ENCODE results near the gene CRYBG3.
"Not testable (repeated sequence)": the region's sequence is repeated elsewhere in the genome, so short reads cannot be mapped to it uniquely, and the experiment has no call there.

Gene CRYBG3

GRCh38 chr3:97831140-97831539 lies 9.3 kb downstream of the CRYBG3 start:
- H3K4me3 ChIP-seq (ENCODE audit: control insufficient read depth, low read depth, low read length), result no peak overlapping the region
- DNase-seq (ENCODE audit: low read depth), result no peak
- TF ChIP-seq, protein P1, sequence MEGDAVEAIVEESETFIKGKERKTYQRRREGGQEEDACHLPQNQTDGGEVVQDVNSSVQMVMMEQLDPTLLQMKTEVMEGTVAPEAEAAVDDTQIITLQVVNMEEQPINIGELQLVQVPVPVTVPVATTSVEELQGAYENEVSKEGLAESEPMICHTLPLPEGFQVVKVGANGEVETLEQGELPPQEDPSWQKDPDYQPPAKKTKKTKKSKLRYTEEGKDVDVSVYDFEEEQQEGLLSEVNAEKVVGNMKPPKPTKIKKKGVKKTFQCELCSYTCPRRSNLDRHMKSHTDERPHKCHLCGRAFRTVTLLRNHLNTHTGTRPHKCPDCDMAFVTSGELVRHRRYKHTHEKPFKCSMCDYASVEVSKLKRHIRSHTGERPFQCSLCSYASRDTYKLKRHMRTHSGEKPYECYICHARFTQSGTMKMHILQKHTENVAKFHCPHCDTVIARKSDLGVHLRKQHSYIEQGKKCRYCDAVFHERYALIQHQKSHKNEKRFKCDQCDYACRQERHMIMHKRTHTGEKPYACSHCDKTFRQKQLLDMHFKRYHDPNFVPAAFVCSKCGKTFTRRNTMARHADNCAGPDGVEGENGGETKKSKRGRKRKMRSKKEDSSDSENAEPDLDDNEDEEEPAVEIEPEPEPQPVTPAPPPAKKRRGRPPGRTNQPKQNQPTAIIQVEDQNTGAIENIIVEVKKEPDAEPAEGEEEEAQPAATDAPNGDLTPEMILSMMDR (IDR thresholded peaks at IDR 0.05; ENCODE audit: control insufficient read depth, insufficient read depth, low read depth, low read length, missing control alignments), result no peak

GRCh38 chr3:97833184-97833583 lies 11.4 kb downstream of the CRYBG3 start:
- not testable (repeated sequence) for DNase-seq (ENCODE audit: low read depth); H3K4me3 ChIP-seq (ENCODE audit: control insufficient read depth, low read depth, low read length)

GRCh38 chr3:97835761-97836160 lies 13.9 kb downstream of the CRYBG3 start:
- no peak for DNase-seq (ENCODE audit: low read depth)
- TF ChIP-seq, protein P1 (IDR thresholded peaks at IDR 0.05; ENCODE audit: control insufficient read depth, insufficient read depth, low read depth, low read length, missing control alignments), result no peak
- H3K4me3 ChIP-seq (ENCODE audit: control insufficient read depth, low read depth, low read length), result no peak overlapping the region

- TF ChIP-seq, protein P1 (IDR thresholded peaks at IDR 0.05; ENCODE audit: control insufficient read depth, insufficient read depth, low read depth, low read length, missing control alignments), result no peak
- no peak overlapping the region for H3K4me3 ChIP-seq (ENCODE audit: control insufficient read depth, low read depth, low read length)
- no peak for DNase-seq (ENCODE audit: low read depth)
Measured at GRCh38 chr3:97838393-97838792, 16.6 kb downstream of the CRYBG3 start.

DNA sequence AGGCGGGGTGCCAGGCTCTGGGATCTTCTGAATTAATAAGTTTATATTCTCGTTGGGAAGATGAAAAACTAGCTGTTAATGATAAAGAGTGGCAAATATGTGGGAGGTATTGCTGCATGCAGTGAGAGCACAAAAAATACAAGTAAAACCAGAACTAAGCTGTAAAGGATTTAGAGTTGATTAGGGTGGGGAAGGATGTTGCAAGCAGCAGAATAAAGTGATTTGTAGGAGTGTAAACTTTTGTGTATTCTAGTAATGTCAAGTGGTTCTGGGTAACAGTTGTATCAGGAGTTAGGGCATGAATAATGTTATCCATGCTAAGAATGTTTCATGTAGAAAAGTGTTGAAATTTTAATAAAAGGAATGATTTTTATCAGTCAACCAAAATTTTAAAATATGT lies 18.1 kb downstream of the CRYBG3 start:
- TF ChIP-seq, protein P1 (IDR thresholded peaks at IDR 0.05; ENCODE audit: control insufficient read depth, insufficient read depth, low read depth, low read length, missing control alignments), result no peak
- no peak overlapping the region for H3K4me3 ChIP-seq (ENCODE audit: control insufficient read depth, low read depth, low read length)
- DNase-seq (ENCODE audit: low read depth), result no peak

GRCh38 chr3:97841304-97841703 lies 19.5 kb downstream of the CRYBG3 start:
- no peak for DNase-seq (ENCODE audit: low read depth)
- TF ChIP-seq, protein P1 (IDR thresholded peaks at IDR 0.05; ENCODE audit: control insufficient read depth, insufficient read depth, low read depth, low read length, missing control alignments), result no peak

GRCh38 chr3:97841956-97842355 lies 20.1 kb downstream of the CRYBG3 start:
- DNase-seq (ENCODE audit: low read depth), result no peak
- TF ChIP-seq, protein P1 (IDR thresholded peaks at IDR 0.05; ENCODE audit: control insufficient read depth, insufficient read depth, low read depth, low read length, missing control alignments), result no peak
- no peak overlapping the region for H3K4me3 ChIP-seq (ENCODE audit: control insufficient read depth, low read depth, low read length)

More at GRCh38 chr3:97841304-97841703, 19.5 kb downstream of the CRYBG3 start:
- H3K4me3 ChIP-seq (ENCODE audit: control insufficient read depth, low read depth, low read length), result no peak overlapping the region
